ENCODE data around the gene AKAP9. TPM values are rescaled to one million over a fixed set of nuclear protein-coding genes. Genes with fewer than 3 reads are reported as not detected.

The AKAP9 gene
- total RNA-seq, 2 donors from 2014 or later = 70.0 to 93.9 TPM

- intact Hi-C loops (cut with DNase I) = no loop called here
- no peaks in the 10 kb centered on the region for H3K4me1 ChIP-seq
- no peak for TF ChIP-seq CTCF (IDR thresholded peaks at IDR 0.05)
- no peak for TF ChIP-seq POLR2A (IDR thresholded peaks at IDR 0.05)
- DNase-seq (no peak), ATAC-seq (no peak)
- H3K27me3 ChIP-seq = no peaks in the 10 kb centered on the region
- peaks cover 0 to 7% of the 10 kb centered on the region in 2 donors for H3K36me3 ChIP-seq (replicated peaks in 1 of 2; ENCODE audit: insufficient read depth in 1 of 2, low read depth in 2 of 2)
- H3K4me3 ChIP-seq = no peak overlapping the region
- no peaks in the 10 kb centered on the region for H3K9me3 ChIP-seq
- H3K27ac ChIP-seq = no peak overlapping the region
- WGBS, 2 donors = 93 to 100% methylated on average over 1 of the region's 1 CpG
Measured at GRCh38 chr7:92002720-92003119, 62.1 kb downstream of the AKAP9 start.

- ATAC-seq (no peak), DNase-seq (no peak)
- 88 to 96% methylated on average over 2 of the region's 2 CpGs for WGBS, 2 donors
- Histone ChIP-seq H3K4me3 (no peak overlapping the region), H3K9me3 (no peaks in the 10 kb centered on the region), H3K4me1 (no peaks in the 10 kb centered on the region), H3K27ac (no peak overlapping the region), H3K27me3 (no peaks in the 10 kb centered on the region), H3K36me3 (replicated peaks in 1 of 2; ENCODE audit: insufficient read depth in 1 of 2, low read depth in 2 of 2) (peaks cover 0 to 3% of the 10 kb centered on the region in 2 donors)
- intact Hi-C loops (cut with DNase I) = no loop called here
- TF ChIP-seq CTCF (IDR thresholded peaks at IDR 0.05) = no peak
- no peak for TF ChIP-seq POLR2A (IDR thresholded peaks at IDR 0.05)
Measured at GRCh38 chr7:92006046-92006445, 65.4 kb downstream of the AKAP9 start.

GRCh38 chr7:92010215-92010614 lies 69.6 kb downstream of the AKAP9 start:
- TF ChIP-seq POLR2A (IDR thresholded peaks at IDR 0.05) (no peak), CTCF (IDR thresholded peaks at IDR 0.05) (no peak)
- DNase-seq (no peak), ATAC-seq (no peak)
- H3K4me1 ChIP-seq = no peaks in the 10 kb centered on the region
- no peak overlapping the region for H3K27ac ChIP-seq
- H3K9me3 ChIP-seq = no peaks in the 10 kb centered on the region
- peaks cover 0 to 9% of the 10 kb centered on the region in 2 donors for H3K36me3 ChIP-seq (replicated peaks in 1 of 2; ENCODE audit: insufficient read depth in 1 of 2, low read depth in 2 of 2)
- no peaks in the 10 kb centered on the region for H3K27me3 ChIP-seq
- 98 to 100% methylated on average over 5 of the region's 5 CpGs for WGBS, 2 donors
- intact Hi-C loops (cut with DNase I) = no loop called here
- H3K4me3 ChIP-seq = no peak overlapping the region

GRCh38 chr7:92013611-92014010 lies 72.9 kb downstream of the AKAP9 start:
- TF ChIP-seq CTCF (IDR thresholded peaks at IDR 0.05) = no peak
- H3K27ac ChIP-seq = no peak overlapping the region
- intact Hi-C loops (cut with DNase I) = no loop called here
- no peaks in the 10 kb centered on the region for H3K27me3 ChIP-seq
- no peak overlapping the region for H3K4me3 ChIP-seq
- peaks cover 0 to 7% of the 10 kb centered on the region in 2 donors for H3K36me3 ChIP-seq (replicated peaks in 1 of 2; ENCODE audit: insufficient read depth in 1 of 2, low read depth in 2 of 2)
- ATAC-seq = no peak
- no peaks in the 10 kb centered on the region for H3K9me3 ChIP-seq
- H3K4me1 ChIP-seq = no peaks in the 10 kb centered on the region
- DNase-seq = no peak

- DNase-seq = no peak
- Histone ChIP-seq H3K4me1 (no peaks in the 10 kb centered on the region), H3K27me3 (no peaks in the 10 kb centered on the region), H3K27ac (no peak overlapping the region), H3K4me3 (no peak overlapping the region), H3K36me3 (replicated peaks in 1 of 2; ENCODE audit: insufficient read depth in 1 of 2, low read depth in 2 of 2) (peaks cover 0 to 23% of the 10 kb centered on the region in 2 donors), H3K9me3 (no peaks in the 10 kb centered on the region)
- ATAC-seq = no peak
- intact Hi-C loops (cut with DNase I) = no loop called here
- TF ChIP-seq POLR2A (IDR thresholded peaks at IDR 0.05) = no peak
- TF ChIP-seq CTCF (IDR thresholded peaks at IDR 0.05) = no peak
Measured at GRCh38 chr7:92020636-92021035, 80.0 kb downstream of the AKAP9 start.

Data from body of pancreas (tissue), 4 donors.